Dedifferentiated amniotic fluid mesenchymal stem cell (primary cell): ENCODE results near the gene PEX16.

Experiments
- DNase-seq: peaks from one replicate; pipeline ENCODE4 v3.0.0-alpha.2; 2016; ENCODE audit errors: extremely low spot score

Gene PEX16

DNA sequence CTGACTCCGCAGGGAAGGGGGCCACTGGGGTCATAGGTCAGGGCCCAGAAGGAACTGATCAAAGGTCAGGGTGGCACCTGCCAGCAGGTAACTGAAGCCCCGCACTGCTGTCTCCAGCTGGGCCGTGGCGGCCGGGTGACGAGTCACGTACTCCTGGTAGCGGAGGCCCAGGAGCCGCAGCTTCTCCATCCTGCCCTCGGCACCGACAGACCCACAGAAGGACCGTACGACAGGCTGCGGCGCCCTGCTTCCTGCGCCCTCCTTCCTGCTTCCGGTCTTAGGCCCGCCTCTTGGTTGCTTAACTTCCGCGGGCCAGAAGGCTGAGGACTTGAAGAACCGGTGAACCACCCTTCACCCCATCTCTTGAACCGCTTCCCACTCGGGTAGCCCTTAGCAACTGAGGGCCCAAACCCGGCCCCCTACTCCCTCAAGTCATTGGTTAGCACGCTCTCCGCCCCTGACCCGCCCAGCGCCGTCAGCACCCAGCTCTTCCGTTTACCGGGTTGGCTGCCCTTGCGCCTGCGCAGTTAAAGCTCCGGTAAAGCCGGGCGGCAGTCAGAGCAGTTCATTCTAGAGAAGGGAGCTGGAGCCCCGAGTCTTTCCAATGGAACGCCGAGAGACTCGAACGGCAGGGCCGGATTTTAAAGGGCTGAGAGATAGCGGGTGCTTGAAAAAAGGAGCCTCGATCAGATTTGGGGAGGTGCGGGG lies at the start of gene PEX16:
Gene PEX16, minus strand, starts transcription at position 255 of the 708 bp plus-strand sequence. Its CDS starts 66 bp downstream, at position 189.
- DNase-seq = peak; percentile 100

DNA sequence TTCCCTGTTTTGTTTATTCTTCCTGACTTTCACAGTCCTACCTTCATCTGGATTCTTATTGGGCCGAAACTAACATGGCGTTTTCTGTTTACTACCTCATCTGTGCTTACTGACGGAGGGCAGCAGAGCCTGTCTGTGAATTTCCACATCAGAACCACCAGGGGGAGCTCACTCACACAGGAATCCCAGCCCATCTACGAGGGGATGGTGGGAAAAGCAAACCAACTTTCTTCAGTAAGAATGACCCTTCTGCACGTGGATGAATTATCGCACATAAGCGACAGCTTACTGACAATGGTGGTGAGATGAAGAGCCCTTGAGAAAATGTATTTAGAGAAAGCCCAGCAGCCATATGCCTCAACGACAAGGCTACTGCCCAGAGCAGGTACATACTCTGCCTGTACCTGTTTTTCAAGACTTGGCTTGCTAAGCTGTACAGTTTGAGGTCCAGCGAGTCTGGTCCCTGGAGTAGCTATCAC lies 47.3 kb upstream of the PEX16 start:
- peak; percentile 83 for DNase-seq

DNA sequence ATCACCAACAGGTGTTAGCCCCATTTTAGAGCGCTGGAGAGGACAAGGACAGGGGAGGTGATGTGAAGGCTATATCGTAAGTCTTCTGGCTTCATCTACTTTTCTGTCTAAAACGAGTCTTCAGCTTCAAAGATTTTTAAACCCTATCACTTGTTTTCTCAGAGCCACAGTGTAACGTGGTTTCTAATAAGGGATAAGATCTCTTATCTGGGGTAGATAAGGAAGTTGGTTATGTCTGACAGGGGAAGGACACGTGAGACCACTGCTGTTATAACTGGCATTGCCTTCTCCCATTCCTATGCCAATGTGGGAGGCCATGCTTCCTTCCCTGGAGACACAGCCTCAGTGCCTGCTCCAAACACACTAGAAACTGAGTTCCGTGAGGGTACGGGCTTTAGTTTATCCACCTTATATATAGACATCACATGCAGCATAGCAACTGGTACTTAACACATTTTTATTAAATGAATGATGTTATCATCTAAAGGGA lies 44.1 kb upstream of the PEX16 start:
- DNase-seq = no peak

DNA sequence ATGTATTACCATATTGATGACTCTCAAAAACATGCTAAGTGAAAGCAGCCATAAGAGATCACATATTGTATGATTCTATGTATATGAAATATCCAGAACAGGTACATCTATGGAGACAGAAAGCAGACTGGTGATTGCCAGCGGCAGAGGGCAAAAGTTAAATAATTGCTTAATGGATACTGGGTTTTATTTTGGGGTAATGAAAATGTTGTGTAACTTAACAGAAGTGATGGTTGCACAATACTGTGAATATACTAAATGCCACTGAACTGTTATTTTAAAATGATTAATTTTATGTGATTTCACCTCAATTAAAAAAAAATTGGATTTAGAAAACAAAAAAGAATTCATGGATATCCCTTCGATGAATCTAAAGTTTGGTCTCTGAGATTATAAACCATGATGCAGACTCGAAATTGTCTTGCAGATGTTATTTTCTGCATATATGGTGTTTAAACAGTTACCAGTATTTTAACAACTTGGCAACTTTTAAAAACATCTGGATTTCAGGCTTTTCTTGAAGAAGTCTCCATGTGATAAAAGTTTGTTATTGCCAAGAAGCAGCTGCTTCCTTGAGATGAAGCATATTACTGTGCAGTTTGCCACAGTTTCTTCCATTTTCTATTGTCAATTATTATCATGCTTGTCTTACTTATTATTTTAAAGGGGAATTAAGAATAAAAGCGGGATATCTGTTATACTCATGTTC lies 42.9 kb upstream of the PEX16 start:
- DNase-seq = no peak

DNA sequence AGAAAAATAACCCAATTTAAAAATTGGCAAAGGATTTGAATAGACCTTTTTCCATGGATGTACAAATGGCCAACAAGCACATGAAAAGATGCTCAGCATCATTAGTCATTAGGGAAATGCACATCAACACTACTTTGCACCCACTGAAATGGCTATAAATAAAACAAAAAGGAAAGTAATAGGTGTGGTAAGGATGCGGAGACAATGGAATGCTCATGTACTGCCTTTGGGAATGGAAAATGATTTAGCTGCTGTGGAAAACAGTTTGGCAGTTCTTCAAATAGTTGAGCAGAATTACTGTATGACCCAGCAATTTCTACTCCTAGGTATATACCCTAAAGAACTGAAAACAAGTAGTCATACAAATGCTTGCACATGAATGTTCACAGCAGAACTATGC lies 42.2 kb upstream of the PEX16 start:
- DNase-seq = no peak

DNA sequence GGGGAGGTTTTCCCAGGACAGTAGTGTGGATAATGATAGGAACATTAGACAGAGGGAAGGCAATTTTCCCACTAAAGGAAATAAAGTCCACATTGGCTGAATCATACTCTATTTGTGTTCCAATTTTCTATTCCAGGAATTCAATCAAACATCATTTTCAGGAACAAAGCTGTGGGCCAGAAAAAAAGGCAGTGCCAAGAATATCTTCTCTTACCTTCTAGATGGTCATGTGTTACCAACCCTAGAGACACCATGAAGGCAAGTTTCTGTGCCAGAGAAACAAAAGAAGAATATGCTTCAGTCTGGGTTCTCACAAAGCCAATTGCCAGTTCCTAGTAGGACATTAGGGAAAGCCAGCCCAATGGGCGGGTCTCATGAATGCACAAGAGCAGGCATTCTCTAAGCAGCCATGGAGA lies 32.3 kb upstream of the PEX16 start:
- DNase-seq = no peak

DNA sequence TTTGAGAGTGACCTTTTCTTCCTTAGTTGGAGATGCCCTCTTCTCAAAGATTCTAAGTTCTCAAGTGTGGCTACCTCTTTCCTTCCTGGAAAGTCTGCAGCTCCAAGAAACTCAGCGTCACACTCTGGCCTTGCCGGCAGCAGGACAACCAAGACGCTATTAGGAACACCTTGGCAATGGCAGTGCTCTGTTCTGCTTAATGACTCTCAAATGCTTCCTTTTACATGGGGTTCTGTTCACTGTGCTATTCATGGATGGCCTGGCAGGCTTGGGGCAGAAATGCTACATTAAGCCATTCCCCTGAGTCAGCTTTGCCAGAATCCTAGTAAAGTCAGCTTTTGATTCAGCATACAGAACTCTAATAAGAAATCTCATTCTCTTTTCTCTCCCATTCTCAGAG lies 30.7 kb upstream of the PEX16 start:
- no peak for DNase-seq

DNA sequence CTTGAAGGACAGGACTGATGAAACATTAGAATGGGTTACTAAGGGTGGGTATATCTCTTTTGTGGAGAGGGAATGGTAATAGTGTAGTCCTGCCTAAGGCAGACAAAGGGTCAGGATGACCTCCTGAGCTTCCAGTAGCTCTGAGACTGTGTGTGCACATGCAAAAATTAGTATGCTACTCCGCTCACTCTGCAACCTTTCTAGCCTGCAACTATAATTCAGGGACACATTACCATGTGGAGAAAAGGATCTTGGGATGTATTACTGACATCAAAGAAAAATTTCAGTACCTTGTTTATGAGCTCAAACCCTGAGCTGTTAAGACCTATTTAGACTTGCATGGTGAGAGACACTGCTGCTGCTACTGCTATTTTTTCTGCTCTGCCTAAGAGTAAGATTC lies 30.2 kb upstream of the PEX16 start:
- no peak for DNase-seq

DNA sequence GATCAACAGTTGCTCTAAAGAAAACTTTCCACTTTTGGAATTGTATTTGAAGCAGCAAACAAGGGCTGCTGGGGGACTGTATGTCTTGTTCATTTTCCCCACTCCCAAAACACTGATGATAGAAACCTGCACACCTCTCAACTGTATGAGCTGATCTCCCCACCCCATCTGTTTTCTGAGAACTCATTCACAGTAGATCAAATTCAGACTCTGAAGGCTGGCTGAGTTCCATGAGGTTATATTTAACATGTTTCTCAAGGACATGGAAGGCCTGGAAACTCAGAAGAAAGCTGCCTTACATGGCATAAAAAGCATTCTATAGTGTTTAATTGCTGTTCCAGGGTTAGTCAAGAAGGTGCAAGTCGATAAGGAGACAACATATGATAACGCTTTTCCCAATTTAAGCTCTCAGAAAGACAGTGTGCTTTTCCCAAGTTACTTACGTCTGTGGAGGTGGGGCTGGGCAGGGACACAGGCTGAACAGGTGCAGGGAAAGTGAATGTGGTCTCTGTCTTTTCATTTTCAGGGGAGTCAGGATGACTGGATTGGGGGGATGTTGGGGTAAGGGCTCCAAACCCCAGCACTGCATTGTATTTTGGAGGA lies 27.8 kb upstream of the PEX16 start:
- DNase-seq = no peak

DNA sequence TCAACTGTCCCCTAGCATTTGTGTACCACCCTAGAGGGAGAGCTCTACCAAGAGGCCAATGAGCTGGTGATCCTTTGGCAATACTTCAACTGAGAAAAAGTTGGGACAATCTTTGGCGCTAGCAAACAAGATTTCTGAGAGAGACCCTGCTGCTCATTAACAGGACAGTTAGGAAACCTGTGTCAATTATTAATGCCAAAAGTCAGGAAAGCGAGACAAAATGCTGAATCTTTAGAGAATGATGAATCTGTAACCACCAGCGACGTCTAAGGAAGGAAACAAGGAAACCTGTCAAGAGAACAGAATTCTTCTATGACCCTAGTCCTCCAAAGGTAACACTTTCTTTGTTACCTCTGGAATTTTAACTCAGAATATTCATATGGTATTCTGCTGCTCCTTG lies 24.7 kb upstream of the PEX16 start:
- no peak for DNase-seq

DNA sequence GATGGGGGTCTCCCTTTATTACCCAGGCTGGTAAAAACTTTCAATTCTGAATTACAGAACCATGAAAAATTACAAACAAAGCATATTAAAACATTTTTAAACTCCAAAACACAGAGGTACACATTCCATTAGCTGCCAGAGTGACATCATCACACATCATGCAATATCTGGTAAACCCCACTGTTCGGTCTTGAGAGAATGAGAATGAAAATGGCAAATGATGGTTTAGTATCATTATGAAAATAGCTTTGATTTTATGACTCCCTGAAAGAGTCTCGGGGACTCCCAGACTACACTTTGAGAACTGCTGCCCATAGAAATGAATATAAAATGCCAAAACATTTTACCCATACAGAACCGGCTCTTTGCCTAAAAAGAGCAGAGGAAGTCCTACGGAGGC lies 23.6 kb upstream of the PEX16 start:
- no peak for DNase-seq

DNA sequence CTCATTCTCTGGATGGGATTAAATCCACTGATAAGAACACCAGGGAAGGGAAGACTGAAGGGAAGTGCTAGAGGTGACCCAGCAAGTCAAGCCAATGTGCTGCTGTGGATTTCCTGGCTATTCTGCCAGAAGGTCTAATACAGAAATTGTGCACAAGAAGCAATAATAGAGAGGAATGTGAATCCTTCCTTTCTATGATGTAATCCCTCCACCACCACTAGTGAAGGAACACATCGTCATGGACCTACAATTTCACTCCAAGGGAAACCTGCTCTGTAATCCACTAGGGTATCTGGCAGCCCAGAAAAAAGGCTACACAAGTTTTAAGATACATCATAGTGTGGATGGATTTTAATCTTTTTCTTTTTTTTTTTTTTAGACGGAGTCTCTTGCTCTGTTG lies 22.2 kb upstream of the PEX16 start:
- DNase-seq = no peak

DNA sequence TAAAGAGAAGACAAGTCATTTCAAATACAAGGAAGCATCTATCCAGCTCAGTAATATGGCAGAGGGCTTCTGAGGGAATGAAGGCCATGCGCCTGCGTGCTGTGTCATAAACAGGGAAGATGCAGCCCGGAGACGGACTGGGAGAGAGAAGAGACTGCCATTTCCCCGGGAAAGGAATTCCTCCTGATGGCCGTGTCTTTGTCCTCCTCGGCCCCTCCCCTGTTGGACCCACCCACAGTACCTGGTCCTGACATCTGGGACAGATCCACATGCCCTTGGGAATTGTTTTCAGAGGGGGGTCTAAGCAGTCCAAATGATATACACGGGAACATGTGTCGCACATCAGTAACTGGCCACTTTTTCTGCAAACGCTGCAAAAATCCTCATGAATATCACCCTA lies 20.2 kb upstream of the PEX16 start:
- no peak for DNase-seq

DNA sequence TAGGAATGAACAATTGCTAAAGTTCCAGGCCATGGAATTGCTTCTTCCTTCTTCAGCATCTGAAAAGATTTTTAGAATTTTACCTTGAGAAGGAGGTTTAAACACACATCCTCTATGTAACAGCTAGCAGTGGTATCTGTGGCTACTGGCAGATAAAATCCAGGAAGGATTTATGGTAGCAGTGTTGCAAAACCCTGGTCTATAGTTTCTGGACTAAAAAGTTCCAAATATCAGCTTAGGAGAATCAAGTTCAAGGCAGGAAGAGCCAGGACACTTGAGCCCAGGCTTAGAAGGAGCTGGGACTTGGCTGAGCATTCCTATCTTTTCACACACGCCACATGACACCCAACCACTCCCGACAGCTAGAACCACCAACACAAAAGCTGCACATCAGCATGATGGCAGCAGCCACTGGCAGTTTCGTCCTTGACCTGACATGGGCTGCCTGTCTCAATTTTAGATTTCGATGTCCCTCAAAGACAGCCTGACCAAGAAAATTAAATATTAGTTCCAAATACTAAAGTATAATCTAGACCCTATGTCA lies 18.9 kb upstream of the PEX16 start:
- DNase-seq = no peak

DNA sequence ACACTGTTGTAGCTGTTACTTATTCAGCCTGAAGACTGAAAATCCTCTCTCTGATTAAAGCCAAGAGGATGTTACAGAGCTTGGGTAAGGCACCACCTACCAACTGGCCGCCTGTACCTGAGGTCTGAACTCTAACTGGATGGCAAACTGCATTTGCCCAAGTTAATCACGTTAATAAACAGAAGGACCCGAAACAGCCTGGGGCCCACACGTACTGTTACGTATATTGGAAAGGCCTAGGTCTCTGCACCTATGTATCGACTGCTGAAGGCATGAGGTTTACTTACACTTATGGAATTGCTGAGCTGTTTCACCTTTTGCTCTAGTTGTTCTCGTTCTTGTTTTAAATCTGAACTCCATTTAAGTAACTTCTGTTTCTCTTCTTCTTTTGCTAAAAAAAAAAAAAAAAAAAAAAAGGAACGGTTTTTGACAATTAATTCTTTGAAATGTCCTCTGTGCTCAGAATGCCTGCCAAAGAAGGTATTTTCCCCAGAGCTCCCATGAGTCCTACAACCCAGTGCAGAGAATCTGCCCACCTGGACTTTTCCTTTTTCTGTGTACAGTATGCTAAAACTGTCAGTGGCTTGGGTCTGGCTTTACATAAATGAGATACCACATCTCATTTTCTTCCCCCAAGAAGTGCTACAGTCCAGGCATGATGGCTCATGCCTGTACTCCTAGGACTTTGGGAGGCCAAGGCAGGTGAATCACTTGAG lies 17.8 kb upstream of the PEX16 start:
- DNase-seq = no peak

DNA sequence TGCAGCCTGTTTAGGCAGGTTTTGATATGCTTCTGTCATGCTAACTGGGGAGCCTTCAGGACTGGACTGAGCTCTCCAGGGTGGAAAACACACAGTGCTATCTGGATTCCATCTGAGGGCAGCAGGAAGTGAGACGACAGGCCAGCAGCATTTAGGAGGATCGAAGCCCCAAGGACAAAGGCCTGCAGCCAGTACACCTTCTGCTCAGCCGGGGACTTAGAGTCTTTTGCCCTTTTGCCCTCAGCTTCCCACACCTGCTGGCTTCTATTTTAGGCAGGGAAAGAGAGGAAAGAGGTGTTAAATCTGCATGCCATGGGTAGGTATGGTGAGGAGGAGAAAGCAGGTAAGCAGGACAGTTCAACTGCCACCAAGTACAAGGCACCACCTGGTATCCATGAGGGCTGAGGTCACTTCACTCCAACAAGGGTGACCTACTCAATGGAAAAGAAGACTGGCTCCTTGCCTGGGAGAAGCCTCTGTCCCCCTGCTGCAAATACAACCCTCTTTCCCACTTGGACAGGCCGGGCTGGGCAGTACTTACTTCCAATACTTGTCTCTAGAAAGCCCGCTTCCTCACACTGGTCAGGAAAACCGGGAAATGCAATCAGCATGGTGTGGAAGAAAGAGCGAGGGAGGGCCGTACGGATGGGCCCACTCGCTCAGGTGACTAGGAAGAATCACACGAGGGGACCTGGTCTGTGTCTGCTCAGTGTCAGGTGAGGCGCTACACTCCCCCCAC lies 17.1 kb upstream of the PEX16 start:
- DNase-seq = no peak

DNA sequence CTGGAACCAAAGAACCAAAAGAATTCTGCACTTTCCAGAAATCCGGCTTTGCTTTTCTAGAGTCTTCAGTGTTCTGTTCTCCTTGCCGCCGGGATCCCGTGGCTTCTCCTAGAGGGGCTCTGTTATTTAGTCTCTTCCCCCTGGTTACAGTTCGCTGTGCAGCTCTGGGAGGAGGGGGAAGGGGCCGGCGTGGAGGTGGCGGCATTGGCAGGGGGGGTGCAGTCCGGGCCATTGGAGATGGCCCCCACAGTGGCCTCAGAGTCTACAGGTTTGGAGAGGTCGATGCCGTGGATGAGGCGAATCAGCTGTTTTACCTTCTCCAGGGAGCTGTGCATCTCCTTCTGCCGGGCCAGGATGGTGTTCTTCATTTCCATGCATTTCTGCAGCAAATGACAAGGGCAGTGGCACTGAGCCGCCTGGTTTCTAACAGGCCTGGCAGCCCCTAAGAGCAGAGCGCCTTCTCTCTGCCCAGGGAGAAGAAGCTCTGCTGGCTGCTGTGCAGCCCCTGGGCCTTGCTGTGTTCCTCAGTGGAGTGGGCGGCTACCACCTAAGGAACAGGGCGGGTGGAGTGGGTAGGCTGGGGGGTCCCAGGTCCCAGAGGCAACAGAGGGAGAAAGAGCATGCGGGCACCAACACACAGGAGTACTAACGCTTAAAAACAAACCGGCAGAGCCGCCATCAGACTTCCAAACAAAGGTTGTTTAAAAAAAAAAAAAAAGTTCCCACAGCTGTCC lies 16.3 kb upstream of the PEX16 start:
- DNase-seq = no peak

DNA sequence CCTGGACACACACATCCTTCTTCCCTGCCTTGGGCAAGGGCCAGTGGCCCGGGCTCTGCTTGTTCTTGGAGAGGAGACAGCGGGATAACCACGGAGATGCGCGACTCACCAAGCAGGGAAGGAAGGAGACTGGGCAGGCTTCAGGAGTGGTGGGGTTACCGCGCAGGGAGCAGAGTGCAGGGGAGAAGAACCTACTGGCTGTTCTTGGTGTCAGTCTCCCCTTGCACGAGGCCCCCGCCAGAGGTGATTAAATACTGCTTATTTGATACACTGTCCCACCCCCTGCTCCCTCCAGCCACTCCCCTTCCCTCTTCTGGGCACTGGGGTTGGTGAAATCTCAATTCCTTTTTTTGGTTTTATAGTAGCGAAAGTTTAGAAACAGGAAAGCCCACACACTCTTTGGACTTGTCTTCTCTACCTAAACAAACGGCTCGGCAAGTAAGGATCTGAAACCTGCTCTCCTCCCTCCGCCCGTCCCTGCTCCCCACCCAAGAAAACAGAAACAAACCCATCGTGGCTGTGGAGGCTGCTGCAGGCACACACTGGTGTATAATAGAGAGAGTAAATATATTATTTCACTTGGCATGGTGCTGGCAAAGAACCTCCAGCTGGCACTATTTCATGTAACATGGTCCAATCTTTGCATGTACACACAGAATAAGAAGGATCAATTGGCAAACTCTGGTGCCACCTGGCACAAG lies 15.6 kb upstream of the PEX16 start:
- no peak for DNase-seq

DNA sequence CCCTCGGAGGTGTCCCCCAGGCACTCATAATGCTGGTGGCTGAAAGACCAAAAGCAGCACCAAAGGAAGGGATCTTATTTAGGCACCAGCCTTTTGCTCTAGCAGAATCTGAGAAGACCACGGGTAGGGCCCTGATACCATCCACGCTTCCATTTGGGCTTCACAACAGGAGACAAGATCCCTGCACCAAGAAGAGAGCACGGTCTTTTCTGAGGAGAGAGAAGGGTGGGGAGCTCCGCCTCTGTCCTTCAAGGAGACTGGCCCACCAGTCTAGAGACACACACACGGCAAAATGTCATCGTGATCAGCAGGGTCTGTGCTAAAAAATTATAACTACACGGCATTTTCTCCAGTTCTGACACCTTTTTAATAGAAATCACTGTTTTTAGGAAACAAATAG lies 14.5 kb upstream of the PEX16 start:
- no peak for DNase-seq

DNA sequence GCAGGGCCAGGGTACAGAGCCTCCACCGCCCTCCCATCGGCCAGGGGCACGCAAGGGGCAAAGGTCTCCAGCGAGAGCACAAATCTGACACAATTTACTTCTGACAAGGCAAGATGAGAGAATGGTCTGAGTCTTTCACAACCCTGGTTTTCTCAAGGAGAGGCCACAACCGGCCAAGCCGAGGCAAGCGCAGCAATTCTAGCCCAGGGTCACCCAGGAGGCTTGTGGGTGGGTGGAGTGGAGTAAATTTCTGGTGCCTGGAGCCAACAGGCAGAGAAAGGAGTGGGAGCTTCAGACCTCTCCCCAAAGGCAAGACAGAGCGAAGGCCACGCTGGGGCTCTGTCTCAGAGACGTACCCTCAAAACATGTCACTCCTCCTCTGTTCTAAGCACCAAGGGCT lies 14.1 kb upstream of the PEX16 start:
- no peak for DNase-seq
